ENCODE data around the gene FSTL4. TPM values are rescaled to one million over a fixed set of nuclear protein-coding genes. Genes with fewer than 3 reads are reported as not detected.

Gene FSTL4
- total and polyA plus RNA-seq, 2 of the 13 experiments (the other 11 are each of a cell fraction or from before 2014, with no cell fraction given): 2.1 to 3.0 TPM

- in situ Hi-C loops (cut with HindIII; ENCODE audit: extremely low pct_ligation_motif_present, low pct_unique_long_range_greater_than_20kb): no loop called here
- H3K27ac ChIP-seq (ENCODE audit: extremely low read length, insufficient read depth, low read length): no peak overlapping the region
- ATAC-seq (peak; percentile 55; the same call in 2 of the 3 replicates), DNase-seq (ENCODE audit: low spot score) (no peak), FAIRE-seq (no peak)
- no peak overlapping the region for H3K9ac ChIP-seq (ENCODE audit: insufficient read depth, low read depth, low read length)
- no peaks in the 10 kb centered on the region for H3K4me1 ChIP-seq (ENCODE audit: insufficient read depth, low read length)
- intact Hi-C loops (cut with micrococcal nuclease; ENCODE audit: unreplicated experiment): no loop called here
- no peaks in the 10 kb centered on the region for H3K9me3 ChIP-seq (ENCODE audit: low read length)
- TF ChIP-seq MIXL1 (CRISPR knock-in tag; IDR thresholded peaks at IDR 0.05) (no peak), ZNF460 (CRISPR knock-in tag; IDR thresholded peaks at IDR 0.05; ENCODE audit: borderline replicate concordance) (no peak), KLF16 (CRISPR knock-in tag; IDR thresholded peaks at IDR 0.05) (no peak), ZNF552 (CRISPR knock-in tag; IDR thresholded peaks at IDR 0.05; ENCODE audit: borderline replicate concordance) (no peak), STAG1 (CRISPR knock-in tag; IDR thresholded peaks at IDR 0.05) (peak; percentile 35), CTCF (CRISPR knock-in tag; IDR thresholded peaks at IDR 0.05) (peak; percentile 41; the same call in 1 of the 2 replicates), GRHL1 (CRISPR knock-in tag; conservative IDR thresholded peaks at IDR 0.05) (no peak), IKZF5 (CRISPR knock-in tag; IDR thresholded peaks at IDR 0.05) (no peak), ZSCAN12 (CRISPR knock-in tag; IDR thresholded peaks at IDR 0.05) (no peak)
- H4K20me1 ChIP-seq (ENCODE audit: insufficient read depth, low read length): no peaks in the 10 kb centered on the region
- 28% methylated on average over 4 of the region's 5 CpGs for WGBS (ENCODE audit: low lambda C conversion rate)
- H3K4me2 ChIP-seq (ENCODE audit: low read depth, low read length): no peak overlapping the region
- no TSS peak for BruUV-seq (replicated peaks)
- H3K4me3 ChIP-seq (replicated peaks in 1 of 3; ENCODE audit: insufficient read depth in 1 of 3, low read depth in 2 of 3, low read length in 3 of 3): no peak overlapping the region
- peaks cover 2 to 19% of the 10 kb centered on the region in 2 experiments; a peak in 2 of 5 replicates for H3K27me3 ChIP-seq (ENCODE audit: control insufficient read depth in 1 of 2, insufficient read depth in 2 of 2, low read length in 2 of 2)
- no peaks in the 10 kb centered on the region for H3K79me2 ChIP-seq (ENCODE audit: insufficient read depth, low read length)
- ChIA-PET CTCF (ENCODE audit: low intra/inter-chr PET ratio, low total read pairs) (interaction anchor here (1.4 kb wide), 1 partner anchor 209 kb away, joined by 8 read pairs; no protein-coding TSS in a partner anchor), POLR2A (no interaction called here)
- no peak overlapping the region for H2AFZ ChIP-seq (ENCODE audit: low read length)
- no peaks in the 10 kb centered on the region for H3K36me3 ChIP-seq (replicated peaks in 1 of 2; ENCODE audit: control insufficient read depth in 1 of 2, insufficient read depth in 2 of 2, low read length in 2 of 2)
Observed at GRCh38 chr5:133319905-133320520, 292.3 kb downstream of the FSTL4 start.

Data from HepG2 (cell line).